Measurements from ENCODE around the gene CELF1.

CELF1 gene

DNA sequence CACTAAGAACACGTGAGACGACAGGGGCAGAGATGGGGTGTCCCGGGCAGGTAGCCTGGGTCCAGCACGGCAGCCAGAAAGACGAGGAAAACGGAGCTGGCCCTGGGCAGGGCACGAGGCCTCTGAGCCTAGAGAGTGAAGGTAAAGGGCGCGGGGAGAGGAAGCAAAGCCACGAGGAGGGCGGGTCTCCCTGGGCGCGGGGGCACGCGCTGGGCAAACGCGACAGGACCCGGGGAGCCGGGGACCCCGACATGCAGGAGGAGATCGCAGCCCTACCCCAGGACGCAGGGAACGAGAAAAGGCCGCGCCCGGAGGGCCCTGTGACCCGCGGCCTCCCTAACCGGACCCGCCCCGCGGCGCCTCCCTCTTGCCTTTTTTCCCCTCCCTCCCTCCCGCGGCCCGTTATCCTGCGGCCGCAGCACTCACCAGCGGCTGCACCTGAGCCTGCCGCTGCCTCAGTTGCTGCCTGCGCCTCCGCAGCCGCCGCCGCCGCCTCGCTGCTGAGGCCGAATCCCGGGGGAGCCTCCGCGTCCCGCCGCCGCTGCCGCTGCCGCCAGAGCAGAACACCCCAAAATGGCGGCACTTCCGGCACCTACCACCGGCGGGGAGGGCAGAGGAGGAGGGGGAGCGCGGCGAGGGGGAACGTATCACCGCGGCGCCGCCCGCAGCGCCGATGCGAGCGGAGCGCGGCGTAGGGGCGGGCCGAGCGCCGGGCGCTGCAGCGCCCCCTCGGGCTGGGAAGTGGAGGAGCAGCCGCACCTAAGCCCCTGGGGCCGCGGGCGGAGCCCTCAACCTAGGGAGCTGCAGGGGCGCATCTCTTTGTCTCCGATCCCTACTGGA lies at the start of gene CELF1:
Gene CELF1, minus strand, starts transcription at position 567 of the 840 bp plus-strand sequence. CDS start 53,609 bp downstream, outside the sequence.
- peak; percentile 86 to 90 for DNase-seq (ENCODE audit: extremely low read depth in 1 of 2, low read depth in 1 of 2)

DNA sequence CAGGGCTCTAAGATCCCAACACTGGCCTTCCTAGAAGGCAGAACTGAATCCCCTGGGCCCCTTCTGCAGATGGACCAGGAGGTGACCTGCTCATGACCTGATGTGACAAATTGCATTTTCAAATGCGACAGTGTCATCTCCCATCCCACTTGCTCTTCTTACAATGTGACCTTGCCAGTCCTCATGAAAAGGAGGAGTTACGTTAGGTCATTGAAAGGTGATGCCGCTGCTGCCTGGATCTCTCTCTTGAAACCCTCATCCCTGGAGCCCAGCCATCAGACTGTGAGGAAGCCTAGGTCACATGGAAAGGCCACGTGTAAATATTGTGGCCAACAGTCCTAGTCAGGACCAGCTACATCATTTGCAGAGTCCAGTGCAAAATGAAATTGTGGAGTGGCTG lies 47.0 kb upstream of the CELF1 start:
- DNase-seq (ENCODE audit: extremely low read depth in 1 of 2, low read depth in 1 of 2), result no peak

DNA sequence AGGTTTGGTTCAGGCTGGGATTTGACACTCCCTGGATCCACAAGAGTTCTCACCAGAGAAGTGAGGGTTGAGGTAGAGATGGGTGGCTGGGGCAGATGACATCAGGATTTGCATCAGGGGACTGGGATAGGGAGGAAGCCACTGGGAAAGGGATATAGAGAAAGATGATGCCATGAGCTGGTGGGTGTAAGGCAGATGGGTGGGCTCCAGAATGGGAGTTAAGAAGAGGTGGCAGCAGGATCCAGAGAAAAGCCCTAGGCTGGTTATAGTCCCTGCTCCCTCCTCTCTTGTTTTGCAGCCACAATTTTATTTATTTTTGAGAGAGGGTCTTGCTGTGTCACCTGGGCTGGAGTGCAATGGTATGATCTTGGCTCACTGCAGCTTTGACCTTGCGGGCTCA lies 43.0 kb upstream of the CELF1 start:
- DNase-seq (ENCODE audit: extremely low read depth in 1 of 2, low read depth in 1 of 2), result no peak

DNA sequence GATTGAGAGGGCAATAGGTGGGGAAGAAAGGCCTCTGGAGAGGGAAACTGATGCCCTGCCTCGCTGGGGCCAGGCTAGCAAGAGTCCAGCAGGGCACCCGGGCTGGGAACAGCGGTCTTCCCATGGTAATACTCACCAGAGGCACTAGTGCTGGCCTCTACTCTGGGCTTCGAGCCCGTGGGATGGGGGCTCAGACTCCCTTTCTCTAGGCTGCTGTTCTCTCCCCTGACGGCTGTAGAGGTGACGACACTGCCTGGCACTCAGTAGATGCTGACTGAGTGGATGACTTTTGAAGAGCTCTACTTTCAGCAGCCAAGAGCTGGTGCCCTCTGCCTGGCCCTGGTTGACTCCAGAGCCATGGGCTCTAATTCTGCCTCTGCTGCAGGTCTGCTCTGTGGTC lies 42.1 kb upstream of the CELF1 start:
- DNase-seq (ENCODE audit: extremely low read depth in 1 of 2, low read depth in 1 of 2), result no peak

GRCh38 chr11:47593934-47594855 lies 41.3 kb upstream of the CELF1 start, which contains the start of gene C1QTNF4:
Gene C1QTNF4, minus strand, starts transcription at chr11:47594411. Its CDS starts 3,601 bp downstream, at chr11:47590810.
- DNase-seq (ENCODE audit: extremely low read depth in 1 of 2, low read depth in 1 of 2), result no peak

- no peak for DNase-seq (ENCODE audit: extremely low read depth in 1 of 2, low read depth in 1 of 2)
Measured at GRCh38 chr11:47593492-47593933, 40.6 kb upstream of the CELF1 start.

GRCh38 chr11:47592970-47593369 lies 40.0 kb upstream of the CELF1 start:
- no peak for DNase-seq (ENCODE audit: extremely low read depth in 1 of 2, low read depth in 1 of 2)

DNA sequence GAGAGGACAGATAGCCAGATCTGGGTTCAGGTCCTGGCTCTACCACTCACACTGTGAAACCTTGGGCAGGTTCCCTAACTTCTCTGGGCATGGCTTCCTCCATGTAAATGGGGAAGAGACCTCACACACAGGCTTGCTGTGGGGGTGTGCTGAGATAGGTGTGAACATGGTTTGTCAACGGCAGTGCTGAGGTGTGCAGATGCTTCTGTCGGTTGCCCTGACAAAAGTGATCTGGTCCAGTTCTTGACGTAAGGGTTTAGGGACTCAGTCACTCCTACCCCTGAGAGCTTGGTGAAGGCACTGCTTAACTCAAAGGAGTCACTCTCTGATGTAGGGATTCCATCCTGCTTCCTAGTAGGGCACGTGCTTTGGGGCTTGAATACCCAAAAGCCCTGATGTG lies 39.3 kb upstream of the CELF1 start:
- DNase-seq (ENCODE audit: extremely low read depth in 1 of 2, low read depth in 1 of 2), result no peak

DNA sequence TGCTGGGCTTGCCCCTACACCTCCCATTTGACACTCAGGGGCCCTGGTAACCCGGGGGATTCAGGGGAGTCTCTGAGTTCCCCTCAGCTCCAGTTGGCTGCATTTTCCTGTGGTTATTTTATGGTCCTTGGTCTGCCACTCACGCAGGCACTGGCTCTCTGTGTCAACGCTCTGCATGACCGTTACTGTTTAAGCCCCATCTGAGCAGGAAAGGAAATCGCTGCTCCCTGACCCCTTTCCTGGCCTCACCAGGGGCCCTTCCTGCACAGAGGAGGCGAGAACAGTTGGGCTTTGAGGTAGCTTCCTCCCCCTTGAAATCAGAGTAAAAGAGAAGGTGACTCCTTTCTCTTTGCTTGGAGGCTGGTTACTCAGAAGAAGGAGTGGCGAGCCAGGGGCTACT lies 38.8 kb upstream of the CELF1 start:
- no peak for DNase-seq (ENCODE audit: extremely low read depth in 1 of 2, low read depth in 1 of 2)

GRCh38 chr11:47589977-47590861 lies 37.3 kb upstream of the CELF1 start:
- DNase-seq (ENCODE audit: extremely low read depth in 1 of 2, low read depth in 1 of 2), result no peak

GRCh38 chr11:47589584-47589976 lies 36.6 kb upstream of the CELF1 start:
- no peak for DNase-seq (ENCODE audit: extremely low read depth in 1 of 2, low read depth in 1 of 2)

GRCh38 chr11:47589118-47589517 lies 36.2 kb upstream of the CELF1 start:
- DNase-seq (ENCODE audit: extremely low read depth in 1 of 2, low read depth in 1 of 2), result no peak

- no peak for DNase-seq (ENCODE audit: extremely low read depth in 1 of 2, low read depth in 1 of 2)
Measured at GRCh38 chr11:47587723-47588326, 34.9 kb upstream of the CELF1 start.

GRCh38 chr11:47587039-47587716 lies 34.2 kb upstream of the CELF1 start:
- no peak for DNase-seq (ENCODE audit: extremely low read depth in 1 of 2, low read depth in 1 of 2)

DNA sequence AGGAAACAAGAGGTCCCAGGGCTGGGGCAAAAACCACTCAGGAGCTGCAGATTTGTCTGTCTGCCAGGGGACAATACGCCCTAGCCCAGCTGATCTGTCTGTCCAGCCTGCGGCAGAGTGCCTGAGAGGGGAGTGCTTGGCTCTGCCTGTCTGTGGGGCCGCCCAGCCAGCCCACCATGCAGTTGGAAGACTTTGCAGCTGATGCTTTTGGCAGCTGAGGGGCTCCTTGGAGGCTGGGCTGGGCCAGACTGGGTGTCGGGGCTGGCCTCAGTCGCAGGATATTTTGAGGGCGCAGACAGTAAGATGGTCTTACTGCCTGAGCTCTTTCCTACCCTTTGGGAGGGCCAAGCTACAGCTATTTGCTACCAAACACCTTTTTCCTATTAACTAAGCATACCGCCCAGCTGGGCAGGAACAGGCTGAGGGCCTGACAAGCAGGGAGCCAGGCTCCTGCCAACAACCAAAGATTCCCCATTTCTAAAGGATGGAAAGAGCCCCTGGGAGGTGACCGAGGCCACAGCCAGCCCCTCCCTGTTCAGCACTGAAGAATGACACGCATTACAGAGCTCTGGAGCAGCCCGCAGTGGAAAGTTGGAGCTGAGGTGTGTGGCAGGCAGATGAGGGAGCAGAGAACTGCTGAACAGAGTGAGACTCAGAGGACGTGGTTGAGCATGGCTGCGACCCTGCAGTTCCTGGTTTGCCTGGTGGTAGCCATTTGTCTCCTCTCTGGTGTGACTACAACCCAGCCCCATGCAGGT lies 33.3 kb upstream of the CELF1 start, which contains the start of gene FAM180B:
Gene FAM180B, plus strand, starts transcription at position 581 of the 758 bp plus-strand sequence. Its CDS starts 91 bp downstream, at position 672.
- no peak for DNase-seq (ENCODE audit: extremely low read depth in 1 of 2, low read depth in 1 of 2)

DNA sequence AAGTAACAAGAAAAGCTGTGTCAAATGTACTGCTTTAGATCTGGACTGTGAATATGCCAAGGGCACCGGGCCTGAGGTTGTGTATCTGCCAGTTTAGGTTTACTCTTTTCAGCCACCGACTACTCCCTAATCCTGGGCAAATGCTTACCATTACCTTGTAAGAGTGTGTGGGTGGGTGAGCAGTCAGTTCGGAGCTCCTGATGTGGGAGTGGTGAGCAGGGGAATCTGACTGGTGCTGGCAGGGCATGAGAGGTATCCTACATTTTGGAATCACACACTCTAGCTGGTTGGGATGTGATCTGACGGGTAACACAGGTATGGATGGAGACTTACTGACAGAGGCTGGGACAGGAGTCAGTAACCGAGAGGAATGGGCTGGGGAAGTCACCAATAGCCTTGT lies 30.9 kb upstream of the CELF1 start:
- no peak for DNase-seq (ENCODE audit: extremely low read depth in 1 of 2, low read depth in 1 of 2)

DNA sequence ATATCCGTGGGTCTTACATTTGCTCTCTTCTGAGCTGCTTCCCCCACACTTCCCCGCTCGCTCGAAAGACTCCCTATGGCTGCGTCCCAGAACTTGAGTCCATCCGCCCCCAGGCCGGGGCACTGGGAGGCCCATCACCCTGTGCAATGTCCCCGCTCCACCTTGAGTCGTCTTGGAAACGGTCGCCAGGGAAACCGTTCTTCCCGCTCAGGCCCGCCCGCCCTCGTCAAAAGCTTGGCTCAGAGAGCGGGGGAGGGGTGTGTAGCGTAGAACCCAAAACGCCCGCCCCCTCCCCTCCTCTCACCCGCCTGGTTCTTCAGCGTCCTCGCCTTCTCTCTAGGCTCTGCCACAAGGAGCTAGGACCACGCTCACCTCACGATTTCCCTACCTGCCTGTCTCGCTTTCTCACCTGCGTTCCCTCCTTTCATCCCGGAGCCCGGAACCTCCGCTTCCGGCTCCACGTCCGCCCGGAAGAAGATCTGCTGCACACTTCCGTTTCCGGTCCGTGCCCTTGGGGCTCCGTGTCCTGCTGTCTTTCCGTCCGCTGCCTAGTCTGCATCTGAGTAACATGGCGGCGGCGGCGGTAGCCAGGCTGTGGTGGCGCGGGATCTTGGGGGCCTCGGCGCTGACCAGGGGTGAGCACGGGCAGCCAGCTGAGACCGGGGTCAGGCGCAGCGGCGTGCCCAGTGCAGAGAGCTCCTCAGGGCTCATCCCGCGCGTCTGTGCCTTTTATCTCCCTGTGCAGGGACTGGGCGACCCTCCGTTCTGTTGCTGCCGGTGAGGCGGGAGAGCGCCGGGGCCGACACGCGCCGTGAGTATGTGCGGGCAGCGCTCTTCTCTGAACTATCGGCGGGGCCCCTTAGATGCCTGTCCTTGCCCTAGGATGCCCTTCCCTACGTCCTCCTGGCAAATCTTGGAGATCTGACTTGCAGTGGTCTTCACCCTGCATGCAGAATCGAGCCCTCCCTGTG lies 25.9 kb upstream of the CELF1 start, which contains the start of the genes KBTBD4 and NDUFS3:
Gene KBTBD4, minus strand, starts transcription at position 447 of the 971 bp plus-strand sequence. Its CDS starts 19 bp downstream, at position 428.
Gene NDUFS3, plus strand, starts transcription at position 551 of the 971 bp plus-strand sequence. Its CDS starts 18 bp downstream, at position 569.
- peak; percentile 78 to 79 for DNase-seq (ENCODE audit: extremely low read depth in 1 of 2, low read depth in 1 of 2)

Data from stimulated activated CD8-positive, alpha-beta memory T cell treated with anti-CD3 and anti-CD28 coated beads, Interleukin-7, amount 100 ng/mL, for 48 hours (primary cell).